Measurements from ENCODE around the gene DBN1. TPM values are rescaled to one million over a fixed set of nuclear protein-coding genes. Genes with fewer than 3 reads are reported as not detected.

Gene DBN1
- total RNA-seq, 1 experiment from 2014 or later = 195 TPM

Other genes with a start within 250 kb of the DBN1 start
- 37.2 TPM for gene RAB24, start 169.9 kb downstream of the DBN1 start, total RNA-seq (2021; ENCODE audit: unreplicated experiment)
- 275 TPM for gene PRELID1, start 169.8 kb downstream of the DBN1 start, total RNA-seq (2021; ENCODE audit: unreplicated experiment)
- 12.0 TPM for gene MXD3, start 161.7 kb downstream of the DBN1 start, total RNA-seq (2021; ENCODE audit: unreplicated experiment)
- 140 TPM for gene LMAN2, start 122.0 kb downstream of the DBN1 start, total RNA-seq (2021; ENCODE audit: unreplicated experiment)
- 13.5 TPM for gene RGS14, start 115.7 kb downstream of the DBN1 start, total RNA-seq (2021; ENCODE audit: unreplicated experiment)
- gene SLC34A1, start 89.2 kb downstream of the DBN1 start, total RNA-seq (2021; ENCODE audit: unreplicated experiment) = not detected
- gene PFN3, start 73.0 kb downstream of the DBN1 start, total RNA-seq (2021; ENCODE audit: unreplicated experiment) = not detected
- gene F12, start 64.1 kb downstream of the DBN1 start, total RNA-seq (2021; ENCODE audit: unreplicated experiment) = 13.4 TPM
- 56.1 TPM for gene GRK6, start 47.0 kb downstream of the DBN1 start, total RNA-seq (2021; ENCODE audit: unreplicated experiment)
- gene PRR7, start 26.8 kb downstream of the DBN1 start, total RNA-seq (2021; ENCODE audit: unreplicated experiment) = 39.2 TPM
- 62.9 TPM for gene PDLIM7, start 24.0 kb upstream of the DBN1 start, total RNA-seq (2021; ENCODE audit: unreplicated experiment)
- gene DOK3, start 36.2 kb upstream of the DBN1 start, total RNA-seq (2021; ENCODE audit: unreplicated experiment) = 12.4 TPM
- 111 TPM for gene DDX41, start 43.3 kb upstream of the DBN1 start, total RNA-seq (2021; ENCODE audit: unreplicated experiment)
- gene FAM193B, start 80.9 kb upstream of the DBN1 start, total RNA-seq (2021; ENCODE audit: unreplicated experiment) = 58.5 TPM
- gene TMED9, start 118.6 kb upstream of the DBN1 start, total RNA-seq (2021; ENCODE audit: unreplicated experiment) = 293 TPM
- 38.0 TPM for gene B4GALT7, start 126.5 kb upstream of the DBN1 start, total RNA-seq (2021; ENCODE audit: unreplicated experiment)